ENCODE results near the gene AMBRA1.
"Not testable (repeated sequence)": the region's sequence is repeated elsewhere in the genome, so short reads cannot be mapped to it uniquely, and the experiment has no call there.

AMBRA1 gene

GRCh38 chr11:46381048-46381818 lies 212.6 kb downstream of the AMBRA1 start, which contains the start of gene MDK:
Gene MDK (plus strand): TSS chr11:46381669. CDS start chr11:46382058, 389 bp downstream.
- DNase-seq (ENCODE audit: low read depth) = no peak

- DNase-seq (ENCODE audit: low read depth) = no peak
These were observed 213.3 kb downstream of the AMBRA1 start for GRCh38 chr11:46380340-46381047.

- DNase-seq (ENCODE audit: low read depth) = not testable (repeated sequence)
These were observed 214.1 kb downstream of the AMBRA1 start for GRCh38 chr11:46379482-46380293.

GRCh38 chr11:46378811-46379481 lies 214.9 kb downstream of the AMBRA1 start:
- DNase-seq (ENCODE audit: low read depth) = no peak

GRCh38 chr11:46378296-46378695 lies 215.5 kb downstream of the AMBRA1 start:
- DNase-seq (ENCODE audit: low read depth) = no peak

GRCh38 chr11:46377831-46378230 lies 216.0 kb downstream of the AMBRA1 start:
- DNase-seq (ENCODE audit: low read depth) = no peak

- no peak for DNase-seq (ENCODE audit: low read depth)
These were observed 216.5 kb downstream of the AMBRA1 start for GRCh38 chr11:46377290-46377689.

GRCh38 chr11:46376258-46377050 lies 217.4 kb downstream of the AMBRA1 start:
- no peak for DNase-seq (ENCODE audit: low read depth)

GRCh38 chr11:46375392-46376101 lies 218.3 kb downstream of the AMBRA1 start:
- DNase-seq (ENCODE audit: low read depth) = no peak

GRCh38 chr11:46374815-46375214 lies 219.0 kb downstream of the AMBRA1 start:
- DNase-seq (ENCODE audit: low read depth) = no peak

GRCh38 chr11:46373787-46374740 lies 219.8 kb downstream of the AMBRA1 start:
- no peak for DNase-seq (ENCODE audit: low read depth)

GRCh38 chr11:46372501-46372900 lies 221.3 kb downstream of the AMBRA1 start:
- DNase-seq (ENCODE audit: low read depth) = not testable (repeated sequence)

- DNase-seq (ENCODE audit: low read depth) = no peak
These were observed 221.7 kb downstream of the AMBRA1 start for GRCh38 chr11:46372086-46372485.

GRCh38 chr11:46371262-46371661 lies 222.6 kb downstream of the AMBRA1 start:
- DNase-seq (ENCODE audit: low read depth) = not testable (repeated sequence)

- DNase-seq (ENCODE audit: low read depth) = no peak
These were observed 223.6 kb downstream of the AMBRA1 start for GRCh38 chr11:46370253-46370652.

GRCh38 chr11:46369458-46370152 lies 224.2 kb downstream of the AMBRA1 start:
- DNase-seq (ENCODE audit: low read depth) = peak; percentile 54

- no peak for DNase-seq (ENCODE audit: low read depth)
These were observed 225.9 kb downstream of the AMBRA1 start for GRCh38 chr11:46367916-46368267.

GRCh38 chr11:46367244-46367915 lies 226.4 kb downstream of the AMBRA1 start:
- DNase-seq (ENCODE audit: low read depth) = no peak

Data from fibroblast of the conjunctiva (primary cell).